ENCODE data around the gene LGALS8.

Gene LGALS8

GRCh38 chr1:236581528-236581927, 57.7 kb downstream of the LGALS8 start:
- no peak for DNase-seq (ENCODE audit: low read depth)
- no peak overlapping the region for H3K4me3 ChIP-seq (ENCODE audit: control insufficient read depth, low read depth, low read length)
- no peak for TF ChIP-seq CTCF (IDR thresholded peaks at IDR 0.05; ENCODE audit: control insufficient read depth, insufficient read depth, low read depth, low read length, missing control alignments)

- no peak overlapping the region for H3K4me3 ChIP-seq (ENCODE audit: control insufficient read depth, low read depth, low read length)
- DNase-seq (ENCODE audit: low read depth) = no peak
- TF ChIP-seq CTCF (IDR thresholded peaks at IDR 0.05; ENCODE audit: control insufficient read depth, insufficient read depth, low read depth, low read length, missing control alignments) = no peak
Measured at GRCh38 chr1:236589531-236589930, 65.7 kb downstream of the LGALS8 start.

GRCh38 chr1:236590553-236591150, 66.9 kb downstream of the LGALS8 start:
- TF ChIP-seq CTCF (IDR thresholded peaks at IDR 0.05; ENCODE audit: control insufficient read depth, insufficient read depth, low read depth, low read length, missing control alignments) = no peak
- no peak overlapping the region for H3K4me3 ChIP-seq (ENCODE audit: control insufficient read depth, low read depth, low read length)
- DNase-seq (ENCODE audit: low read depth) = no peak

- no peak for DNase-seq (ENCODE audit: low read depth)
- H3K4me3 ChIP-seq (ENCODE audit: control insufficient read depth, low read depth, low read length) = no peak overlapping the region
- TF ChIP-seq CTCF (IDR thresholded peaks at IDR 0.05; ENCODE audit: control insufficient read depth, insufficient read depth, low read depth, low read length, missing control alignments) = no peak
Measured at GRCh38 chr1:236602171-236602570, 78.4 kb downstream of the LGALS8 start.

Data from AG09309 (cell line).